Panc1 (cell line): Measurements from ENCODE around the gene KCNMB1.

Experiments
- SIN3A ChIP-seq: IDR thresholded peaks from 2 replicates; pipeline ENCODE4 v1.6.1; 2012; ENCODE audit warnings: low read depth, mild to moderate bottlenecking, low read length, moderate library complexity, borderline replicate concordance; ENCODE audit not compliant: insufficient read depth
- TCF7L2 ChIP-seq: IDR thresholded peaks from 2 replicates; pipeline ENCODE4 v1.6.1; 2011; ENCODE audit warnings: mild to moderate bottlenecking, low read depth, low read length, inconsistent platforms
- TF ChIP-seq, protein P1 (sequence below), 2 experiments: IDR thresholded peaks; 2 replicates each; pipeline ENCODE4 v1.6.1; 2011 to 2012; ENCODE audit warnings: low read depth in 2 of 2, control low read depth in 1 of 2, low read length in 1 of 2, mild to moderate bottlenecking in 1 of 2, moderate library complexity in 1 of 2; ENCODE audit not compliant: insufficient read depth in 1 of 2
- TF ChIP-seq, protein P2 (sequence below): fragments of 450-650 bp; IDR thresholded peaks from 2 replicates; pipeline ENCODE4 v1.5.1; 2017; ENCODE audit warnings: mild to moderate bottlenecking

DNA sequence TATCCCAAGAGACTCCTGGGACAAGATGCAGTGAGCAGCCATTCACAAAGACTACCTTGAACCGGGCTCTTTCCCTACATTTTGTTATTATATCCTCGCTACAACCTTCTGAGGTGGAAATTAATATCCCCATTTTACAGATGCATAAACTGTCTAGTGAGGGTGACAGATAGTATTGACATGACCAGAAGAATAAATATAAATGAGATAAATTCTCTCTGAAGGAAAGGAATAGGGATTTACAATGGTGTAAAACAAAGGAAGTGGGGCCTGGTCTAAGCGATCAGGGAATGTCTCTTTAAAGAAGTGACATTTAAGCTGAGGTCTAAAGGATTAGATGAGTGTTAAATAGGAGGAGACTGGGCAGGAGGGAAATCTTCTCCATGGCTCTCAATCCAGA lies 43.5 kb upstream of the KCNMB1 start:
- TF ChIP-seq SIN3A (no peak), TCF7L2 (no peak)
- TF ChIP-seq, protein P1, sequence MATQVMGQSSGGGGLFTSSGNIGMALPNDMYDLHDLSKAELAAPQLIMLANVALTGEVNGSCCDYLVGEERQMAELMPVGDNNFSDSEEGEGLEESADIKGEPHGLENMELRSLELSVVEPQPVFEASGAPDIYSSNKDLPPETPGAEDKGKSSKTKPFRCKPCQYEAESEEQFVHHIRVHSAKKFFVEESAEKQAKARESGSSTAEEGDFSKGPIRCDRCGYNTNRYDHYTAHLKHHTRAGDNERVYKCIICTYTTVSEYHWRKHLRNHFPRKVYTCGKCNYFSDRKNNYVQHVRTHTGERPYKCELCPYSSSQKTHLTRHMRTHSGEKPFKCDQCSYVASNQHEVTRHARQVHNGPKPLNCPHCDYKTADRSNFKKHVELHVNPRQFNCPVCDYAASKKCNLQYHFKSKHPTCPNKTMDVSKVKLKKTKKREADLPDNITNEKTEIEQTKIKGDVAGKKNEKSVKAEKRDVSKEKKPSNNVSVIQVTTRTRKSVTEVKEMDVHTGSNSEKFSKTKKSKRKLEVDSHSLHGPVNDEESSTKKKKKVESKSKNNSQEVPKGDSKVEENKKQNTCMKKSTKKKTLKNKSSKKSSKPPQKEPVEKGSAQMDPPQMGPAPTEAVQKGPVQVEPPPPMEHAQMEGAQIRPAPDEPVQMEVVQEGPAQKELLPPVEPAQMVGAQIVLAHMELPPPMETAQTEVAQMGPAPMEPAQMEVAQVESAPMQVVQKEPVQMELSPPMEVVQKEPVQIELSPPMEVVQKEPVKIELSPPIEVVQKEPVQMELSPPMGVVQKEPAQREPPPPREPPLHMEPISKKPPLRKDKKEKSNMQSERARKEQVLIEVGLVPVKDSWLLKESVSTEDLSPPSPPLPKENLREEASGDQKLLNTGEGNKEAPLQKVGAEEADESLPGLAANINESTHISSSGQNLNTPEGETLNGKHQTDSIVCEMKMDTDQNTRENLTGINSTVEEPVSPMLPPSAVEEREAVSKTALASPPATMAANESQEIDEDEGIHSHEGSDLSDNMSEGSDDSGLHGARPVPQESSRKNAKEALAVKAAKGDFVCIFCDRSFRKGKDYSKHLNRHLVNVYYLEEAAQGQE (IDR thresholded peaks at IDR 0.05; ENCODE audit: insufficient read depth in 1 of 2, low read depth in 2 of 2, low read length in 1 of 2) = no peak
- TF ChIP-seq, protein P2, sequence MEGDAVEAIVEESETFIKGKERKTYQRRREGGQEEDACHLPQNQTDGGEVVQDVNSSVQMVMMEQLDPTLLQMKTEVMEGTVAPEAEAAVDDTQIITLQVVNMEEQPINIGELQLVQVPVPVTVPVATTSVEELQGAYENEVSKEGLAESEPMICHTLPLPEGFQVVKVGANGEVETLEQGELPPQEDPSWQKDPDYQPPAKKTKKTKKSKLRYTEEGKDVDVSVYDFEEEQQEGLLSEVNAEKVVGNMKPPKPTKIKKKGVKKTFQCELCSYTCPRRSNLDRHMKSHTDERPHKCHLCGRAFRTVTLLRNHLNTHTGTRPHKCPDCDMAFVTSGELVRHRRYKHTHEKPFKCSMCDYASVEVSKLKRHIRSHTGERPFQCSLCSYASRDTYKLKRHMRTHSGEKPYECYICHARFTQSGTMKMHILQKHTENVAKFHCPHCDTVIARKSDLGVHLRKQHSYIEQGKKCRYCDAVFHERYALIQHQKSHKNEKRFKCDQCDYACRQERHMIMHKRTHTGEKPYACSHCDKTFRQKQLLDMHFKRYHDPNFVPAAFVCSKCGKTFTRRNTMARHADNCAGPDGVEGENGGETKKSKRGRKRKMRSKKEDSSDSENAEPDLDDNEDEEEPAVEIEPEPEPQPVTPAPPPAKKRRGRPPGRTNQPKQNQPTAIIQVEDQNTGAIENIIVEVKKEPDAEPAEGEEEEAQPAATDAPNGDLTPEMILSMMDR = no peak
